KMS-11 (cell line): Measurements from ENCODE around the gene C1orf198.

Experiments
- H2AFZ ChIP-seq: fragments of 200-600 bp; sonication (generic); 2 replicates; pipeline ENCODE4 v1.6.1; 2016; ENCODE audit warnings: antibody characterized with exemption, mixed run types, low read depth
- H3K27ac ChIP-seq: fragments of 200-600 bp; sonication (generic); 2 replicates; pipeline ENCODE4 v1.6.1; 2016; ENCODE audit warnings: mild to moderate bottlenecking, mixed run types
- H3K27me3 ChIP-seq: fragments of 200-600 bp; sonication (generic); 2 replicates; pipeline ENCODE4 v1.6.1; 2017; ENCODE audit warnings: mild to moderate bottlenecking, low read depth, mixed run types, moderate library complexity; ENCODE audit not compliant: insufficient read depth
- H3K36me3 ChIP-seq: fragments of 200-600 bp; sonication (generic); 2 replicates; pipeline ENCODE4 v1.6.1; 2017; ENCODE audit warnings: mild to moderate bottlenecking, mixed run types; ENCODE audit not compliant: insufficient read depth
- H3K4me1 ChIP-seq: fragments of 200-600 bp; sonication (generic); 2 replicates; pipeline ENCODE4 v1.6.1; 2016; ENCODE audit warnings: mild to moderate bottlenecking, low read depth, mixed run types; ENCODE audit not compliant: poor library complexity, severe bottlenecking
- H3K4me2 ChIP-seq: fragments of 200-600 bp; sonication (generic); 2 replicates; pipeline ENCODE4 v1.7.0; 2016; ENCODE audit warnings: mild to moderate bottlenecking, mixed run types
- H3K4me3 ChIP-seq: fragments of 200-600 bp; sonication (generic); IDR thresholded peaks from 2 replicates; pipeline ENCODE4 v1.6.1; 2017; ENCODE audit warnings: low read depth, low read length, mixed read lengths; ENCODE audit not compliant: insufficient read depth
- H3K79me2 ChIP-seq: fragments of 200-600 bp; sonication (generic); 2 replicates; pipeline ENCODE4 v1.6.1; 2016; ENCODE audit warnings: low read depth, mixed run types; ENCODE audit not compliant: insufficient read depth
- H3K9ac ChIP-seq: fragments of 200-600 bp; sonication (generic); 2 replicates; pipeline ENCODE4 v1.6.1; 2016; ENCODE audit warnings: mild to moderate bottlenecking, mixed run types
- H4K20me1 ChIP-seq: fragments of 200-600 bp; sonication (generic); 2 replicates; pipeline ENCODE4 v1.6.1; 2016; ENCODE audit warnings: mild to moderate bottlenecking, mixed run types; ENCODE audit not compliant: insufficient read depth
- CTCF ChIP-seq: fragments of 200-600 bp; sonication (generic); conservative IDR thresholded peaks from 2 replicates; pipeline ENCODE4 v1.6.1; 2017; ENCODE audit warnings: low read depth, mild to moderate bottlenecking, antibody characterized with exemption, low read length, moderate library complexity, mixed read lengths

Gene C1orf198

DNA sequence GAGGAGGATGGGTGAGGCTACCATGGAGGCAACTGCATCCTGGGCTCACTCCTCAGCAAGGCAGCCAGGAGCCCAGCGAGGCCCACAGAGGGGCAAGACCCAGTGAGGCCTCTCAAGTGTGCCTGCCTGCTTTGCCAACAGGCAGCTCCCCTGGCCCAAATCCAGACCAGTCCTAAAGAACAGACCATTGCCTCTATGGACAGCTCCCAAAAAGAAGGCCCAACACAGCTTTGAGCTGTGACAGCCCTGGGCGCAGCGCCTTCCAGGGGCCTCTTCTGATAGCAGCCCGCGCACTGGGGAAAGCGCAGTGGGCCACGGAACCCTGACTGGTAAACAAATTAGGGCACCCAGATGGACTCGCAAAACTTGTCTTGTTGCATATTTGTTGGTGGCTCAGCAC is 25.5 kb downstream of the C1orf198 start:
- Histone ChIP-seq H3K9ac (no peak overlapping the region), H3K4me1 (no peaks in the 10 kb centered on the region)

DNA sequence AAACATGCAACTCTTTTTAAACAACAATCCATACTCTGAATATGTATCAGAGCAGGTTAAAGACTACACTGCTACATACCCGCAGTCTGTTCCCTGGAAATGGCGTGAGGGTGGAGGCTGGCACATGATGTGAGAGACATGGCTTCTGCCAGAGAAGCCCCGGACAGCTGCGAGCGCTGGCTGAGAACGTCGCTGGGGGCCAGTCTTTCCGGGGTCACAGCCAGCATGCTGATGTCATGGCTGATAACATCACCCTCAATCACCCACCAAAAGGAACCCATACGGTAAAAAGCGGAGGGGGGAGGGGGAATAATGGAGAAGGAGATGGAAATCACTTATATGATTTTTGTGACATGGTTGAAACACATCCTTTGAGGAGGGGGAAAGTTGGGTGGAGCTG is 29.1 kb downstream of the C1orf198 start:
- no peaks in the 10 kb centered on the region for H3K36me3 ChIP-seq
- H3K4me3 ChIP-seq, result no peak overlapping the region
- H3K9ac ChIP-seq, result no peak overlapping the region
- no peaks in the 10 kb centered on the region for H3K79me2 ChIP-seq
- H2AFZ ChIP-seq, result no peak overlapping the region
- H3K4me2 ChIP-seq, result no peak overlapping the region
- H4K20me1 ChIP-seq, result no peaks in the 10 kb centered on the region
- no peaks in the 10 kb centered on the region for H3K27me3 ChIP-seq
- no peaks in the 10 kb centered on the region for H3K4me1 ChIP-seq
- H3K27ac ChIP-seq, result no peak overlapping the region
- no peak for TF ChIP-seq CTCF

More for the DNA sequence above, 25.5 kb downstream of the C1orf198 start:
- Histone ChIP-seq H2AFZ (no peak overlapping the region), H3K79me2 (no peaks in the 10 kb centered on the region), H3K36me3 (no peaks in the 10 kb centered on the region), H3K27ac (no peak overlapping the region), H3K4me3 (no peak overlapping the region), H4K20me1 (no peaks in the 10 kb centered on the region), H3K27me3 (no peaks in the 10 kb centered on the region), H3K4me2 (no peak overlapping the region)
- no peak for TF ChIP-seq CTCF

DNA sequence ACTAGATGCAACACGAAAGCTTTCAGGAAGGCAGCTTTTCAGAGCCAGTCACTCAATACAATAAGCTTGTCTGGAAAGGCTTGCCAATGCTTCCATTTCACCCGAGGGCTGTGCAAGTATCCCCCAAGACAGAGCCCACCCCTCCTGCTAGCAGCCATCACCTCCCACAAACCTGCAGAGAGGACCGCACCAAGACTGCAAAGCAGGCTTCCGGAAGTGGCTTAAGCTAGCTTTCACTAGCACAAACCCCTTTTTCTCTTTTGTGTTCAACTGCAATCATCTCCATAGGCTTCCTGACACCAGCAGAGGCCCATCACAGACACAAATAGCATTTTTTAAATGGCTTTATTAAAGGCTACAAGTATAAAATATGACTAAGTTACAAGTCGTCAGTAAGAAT is 31.5 kb downstream of the C1orf198 start:
- H3K4me3 ChIP-seq, result no peak overlapping the region
- no peaks in the 10 kb centered on the region for H3K79me2 ChIP-seq
- H3K27me3 ChIP-seq, result no peaks in the 10 kb centered on the region
- no peak for TF ChIP-seq CTCF
- no peaks in the 10 kb centered on the region for H4K20me1 ChIP-seq
- no peaks in the 10 kb centered on the region for H3K4me1 ChIP-seq
- H3K4me2 ChIP-seq, result no peak overlapping the region
- H3K27ac ChIP-seq, result no peak overlapping the region
- H2AFZ ChIP-seq, result no peak overlapping the region
- no peaks in the 10 kb centered on the region for H3K36me3 ChIP-seq
- H3K9ac ChIP-seq, result no peak overlapping the region

DNA sequence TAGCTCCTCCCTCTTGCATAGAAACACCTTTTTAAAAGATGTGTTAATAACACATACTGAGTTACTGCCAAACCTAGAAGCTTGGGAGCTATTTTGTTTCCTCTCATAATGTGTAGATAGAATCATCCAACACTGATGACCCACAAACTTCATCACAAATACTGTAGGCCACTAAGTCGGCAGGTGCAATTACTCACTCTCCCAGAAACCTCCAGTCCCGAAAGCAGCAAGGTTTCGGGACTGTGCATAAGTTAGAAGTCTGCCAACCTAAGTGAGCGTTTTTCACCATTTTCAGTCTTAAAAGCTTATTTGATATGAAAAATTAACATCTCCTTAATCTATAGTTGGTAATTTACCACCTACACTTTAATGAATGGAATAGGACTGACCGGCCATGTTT is 32.0 kb downstream of the C1orf198 start:
- Histone ChIP-seq H2AFZ (no peak overlapping the region), H3K4me2 (no peak overlapping the region)

More for the DNA sequence above, 32.0 kb downstream of the C1orf198 start:
- no peak overlapping the region for H3K4me3 ChIP-seq
- no peaks in the 10 kb centered on the region for H3K4me1 ChIP-seq
- TF ChIP-seq CTCF, result no peak
- no peaks in the 10 kb centered on the region for H3K79me2 ChIP-seq
- H3K27ac ChIP-seq, result no peak overlapping the region
- H3K36me3 ChIP-seq, result no peaks in the 10 kb centered on the region
- H3K9ac ChIP-seq, result no peak overlapping the region
- no peaks in the 10 kb centered on the region for H4K20me1 ChIP-seq
- H3K27me3 ChIP-seq, result no peaks in the 10 kb centered on the region
